ENCODE measurements around the gene CD247.

CD247 gene

GRCh38 chr1:167442142-167442848 is 76.0 kb downstream of the CD247 start:
- Histone ChIP-seq H3K27ac (ENCODE audit: extremely low read depth, low read depth, low read length) (no peak overlapping the region), H3K4me1 (ENCODE audit: control insufficient read depth, insufficient read depth, low read length) (no peaks in the 10 kb centered on the region), H3K4me3 (ENCODE audit: low read depth, low read length) (no peak overlapping the region), H3K36me3 (ENCODE audit: control insufficient read depth in 2 of 2, insufficient read depth in 1 of 2, low read length in 2 of 2) (no peaks in the 10 kb centered on the region), H3K9me3 (ENCODE audit: control insufficient read depth, insufficient read depth, low read depth, low read length) (no peaks in the 10 kb centered on the region)
- POLR2A ChIA-PET: no interaction called here
- CTCF ChIA-PET: interaction anchor here (0.5 to 5.6 kb wide), 21 partner anchors 9 to 384 kb away, joined by 3 to 41 read pairs (median 4); no protein-coding TSS in a partner anchor
- TF ChIP-seq ZNF701 (tag by site-specific recombination; IDR thresholded peaks at IDR 0.05) (no peak), ZNF585B (tag by site-specific recombination; IDR thresholded peaks at IDR 0.05) (peak; percentile 18; the same call in 1 of the 2 replicates), ZBTB48 (tag by site-specific recombination; IDR thresholded peaks at IDR 0.05) (peak; percentile 71), ZNF529 (tag by site-specific recombination; IDR thresholded peaks at IDR 0.05; ENCODE audit: insufficient replicate concordance) (no peak), ZNF785 (tag by site-specific recombination; IDR thresholded peaks at IDR 0.05) (no peak), ZNF16 (tag by site-specific recombination; IDR thresholded peaks at IDR 0.05; ENCODE audit: low read depth) (no peak), ZFHX2 (tag by site-specific recombination; conservative IDR thresholded peaks at IDR 0.05) (peak; percentile 41), BCL6B (tag by site-specific recombination; IDR thresholded peaks at IDR 0.05) (no peak), MEIS1 (CRISPR knock-in tag; IDR thresholded peaks at IDR 0.05; ENCODE audit: borderline replicate concordance) (no peak), KLF17 (tag by site-specific recombination; IDR thresholded peaks at IDR 0.05) (peak; percentile 32; the same call in 1 of the 2 replicates), ZNF221 (tag by site-specific recombination; IDR thresholded peaks at IDR 0.05; ENCODE audit: borderline replicate concordance) (no peak), ZNF654 (tag by site-specific recombination; IDR thresholded peaks at IDR 0.05; ENCODE audit: low read depth) (peak; percentile 88), ZNF433 (tag by site-specific recombination; IDR thresholded peaks at IDR 0.05; ENCODE audit: low read depth) (no peak), ZNF549 (tag by site-specific recombination; IDR thresholded peaks at IDR 0.05) (no peak), ZNF561 (tag by site-specific recombination; IDR thresholded peaks at IDR 0.05; ENCODE audit: borderline replicate concordance) (0 out of 2 replicates have a peak, but pooled peaks have one; percentile 21), SP3 (tag by site-specific recombination; IDR thresholded peaks at IDR 0.05) (no peak), ZNF394 (tag by site-specific recombination; IDR thresholded peaks at IDR 0.05; ENCODE audit: borderline replicate concordance) (no peak), ZNF837 (tag by site-specific recombination; IDR thresholded peaks at IDR 0.05) (no peak), PRDM2 (tag by site-specific recombination; IDR thresholded peaks at IDR 0.05; ENCODE audit: borderline replicate concordance) (no peak), ZNF426 (tag by site-specific recombination; IDR thresholded peaks at IDR 0.05) (no peak), INSM2 (tag by site-specific recombination; IDR thresholded peaks at IDR 0.05) (no peak), PRDM1 (tag by site-specific recombination; IDR thresholded peaks at IDR 0.05) (no peak), ZBTB8A (tag by site-specific recombination; IDR thresholded peaks at IDR 0.05) (no peak), KLF8 (tag by site-specific recombination; IDR thresholded peaks at IDR 0.05) (0 out of 2 replicates have a peak, but pooled peaks have one; percentile 29), ZNF610 (tag by site-specific recombination; IDR thresholded peaks at IDR 0.05; ENCODE audit: borderline replicate concordance) (no peak), ZNF510 (tag by site-specific recombination; IDR thresholded peaks at IDR 0.05; ENCODE audit: insufficient replicate concordance) (no peak)
- TF ChIP-seq, protein P1, sequence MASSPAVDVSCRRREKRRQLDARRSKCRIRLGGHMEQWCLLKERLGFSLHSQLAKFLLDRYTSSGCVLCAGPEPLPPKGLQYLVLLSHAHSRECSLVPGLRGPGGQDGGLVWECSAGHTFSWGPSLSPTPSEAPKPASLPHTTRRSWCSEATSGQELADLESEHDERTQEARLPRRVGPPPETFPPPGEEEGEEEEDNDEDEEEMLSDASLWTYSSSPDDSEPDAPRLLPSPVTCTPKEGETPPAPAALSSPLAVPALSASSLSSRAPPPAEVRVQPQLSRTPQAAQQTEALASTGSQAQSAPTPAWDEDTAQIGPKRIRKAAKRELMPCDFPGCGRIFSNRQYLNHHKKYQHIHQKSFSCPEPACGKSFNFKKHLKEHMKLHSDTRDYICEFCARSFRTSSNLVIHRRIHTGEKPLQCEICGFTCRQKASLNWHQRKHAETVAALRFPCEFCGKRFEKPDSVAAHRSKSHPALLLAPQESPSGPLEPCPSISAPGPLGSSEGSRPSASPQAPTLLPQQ (tag by site-specific recombination; IDR thresholded peaks at IDR 0.05): no peak
